Lower leg skin (tissue), 3 donors: Measurements from ENCODE around the gene PIP4K2A.

Experiments
- CTCF ChIP-seq, 3 donors: fragments of 450-650 bp; IDR thresholded peaks; one replicate each; pipeline ENCODE4 v1.5.1; 2016; ENCODE audit warnings: antibody characterized with exemption in 3 of 3, mild to moderate bottlenecking in 3 of 3, moderate library complexity in 2 of 3
- POLR2A ChIP-seq, 2 donors: fragments of 450-650 bp; IDR thresholded peaks; one replicate each; pipeline ENCODE4 v1.6.1; 2016 to 2017; ENCODE audit warnings: antibody characterized with exemption in 2 of 2, mild to moderate bottlenecking in 1 of 2, moderate library complexity in 1 of 2

- TF ChIP-seq POLR2A (IDR thresholded peaks at IDR 0.05) (no peak), CTCF (IDR thresholded peaks at IDR 0.05) (no peak)
Observed at GRCh38 chr10:22505911-22506685, 208.3 kb downstream of the PIP4K2A start.
